Left cardiac atrium (tissue), 4 donors: ENCODE measurements around the gene S100A7A. TPM values are rescaled to one million over a fixed set of nuclear protein-coding genes. Genes with fewer than 3 reads are reported as not detected.
"Not testable (repeated sequence)": the region's sequence is repeated elsewhere in the genome, so short reads cannot be mapped to it uniquely, and the experiment has no call there.

Experiments used
- ATAC-seq, 2 donors: fragments of 200-7000 bp; cut with Tn5 transposase; one replicate each; pipeline ENCODE4 v1.9.1; 2020; ENCODE audit warnings: mild to moderate bottlenecking in 2 of 2, moderate library complexity in 2 of 2
- DNase-seq: peaks from one replicate; pipeline ENCODE4 v3.0.0-alpha.2; 2020
- intact Hi-C, 2 donors: fragments of 100-400 bp; cut with DNase I; formaldehyde crosslinking; loops; one replicate each; pipeline versions ENCODE4 v1.14.1 to v1.15.1; 2022 to 2023
- total RNA-seq, 2 donors: library from RNA; stranded (reverse); fragmentation: NEBNext Ultra II Directional; extraction: Animal tissue kit (Norgen Biotek cat#: 25700); gene quantifications; one replicate each; pipeline ENCODE4 v1.2.1, GENCODE V29; 2021
- donor health status: DM: no; HTN: yes; CAD: no.
- donor health status: DM: no; HTN: yes; CAD: no; lungs with severe emphysema.
- donor health status: DM: yes; HTN: yes; CAD: no.
- donor health status: Dilated cardiomyopathy.

S100A7A gene
- total RNA-seq, 2 donors from 2014 or later = not detected

GRCh38 chr1:153439273-153439672 is 23.0 kb downstream of the S100A7A start:
- ATAC-seq = no peak
- intact Hi-C loops = no loop called here

GRCh38 chr1:153441238-153441755 is 25.0 kb downstream of the S100A7A start:
- intact Hi-C loops = no loop called here
- ATAC-seq = no peak
- no peak for DNase-seq

More at GRCh38 chr1:153439273-153439672, 23.0 kb downstream of the S100A7A start:
- no peak for DNase-seq

GRCh38 chr1:153443486-153443885 is 27.2 kb downstream of the S100A7A start:
- intact Hi-C loops = no loop called here
- ATAC-seq (no peak), DNase-seq (no peak)

GRCh38 chr1:153444078-153444477 is 27.8 kb downstream of the S100A7A start:
- no peak for DNase-seq
- intact Hi-C loops = no loop called here
- ATAC-seq = no peak

DNA sequence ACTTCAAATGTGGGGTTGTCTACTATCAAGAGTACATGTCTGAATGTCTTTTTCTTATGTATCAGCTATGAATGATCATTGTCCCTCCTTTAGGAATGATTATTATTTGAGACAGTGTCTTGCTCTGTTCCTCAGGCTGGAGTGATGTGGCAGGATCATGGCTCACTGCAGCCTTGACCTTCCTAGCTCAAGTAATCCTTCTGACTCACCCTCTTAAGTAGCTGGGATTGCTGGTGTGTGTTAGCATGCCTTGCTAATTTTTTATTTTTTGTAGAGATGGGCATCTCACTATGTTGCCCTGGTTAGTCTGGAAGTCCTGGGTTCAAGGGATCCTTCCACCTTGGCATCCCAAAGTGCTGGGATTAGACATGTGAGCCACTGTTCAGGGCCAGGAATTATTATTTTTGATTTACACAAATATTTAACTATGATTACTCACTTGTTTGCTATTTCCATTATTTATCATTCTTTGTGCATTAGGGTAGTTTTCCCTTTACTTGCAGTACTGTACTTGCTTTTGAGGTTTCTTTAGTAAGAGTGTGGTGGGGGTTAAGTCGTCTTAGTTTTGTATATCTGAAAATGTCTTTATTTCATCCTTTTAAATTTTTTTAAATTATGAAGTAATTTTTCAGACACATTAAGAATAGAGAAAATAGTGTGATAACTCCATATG is 31.3 kb downstream of the S100A7A start:
- intact Hi-C loops = no loop called here
- DNase-seq = no peak
- ATAC-seq = no peak

DNA sequence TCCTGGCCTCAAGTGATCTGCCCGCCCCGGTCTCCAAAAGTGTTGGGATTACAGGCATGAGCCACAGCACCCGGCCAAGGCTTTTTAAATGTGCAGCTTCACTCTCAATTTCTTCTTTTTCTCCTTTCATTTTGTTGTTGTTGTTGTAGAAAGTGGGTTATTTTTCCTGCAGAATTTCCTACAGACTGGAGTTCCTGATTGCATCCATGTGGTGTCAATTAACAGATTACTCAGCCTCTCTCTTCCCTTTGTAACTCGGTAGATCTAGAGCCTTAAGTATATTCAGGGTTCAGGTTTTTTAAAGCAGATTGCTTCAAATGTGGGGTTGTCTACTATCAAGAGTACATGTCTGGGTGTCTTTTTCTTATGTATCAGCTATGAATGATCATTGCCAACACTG is 32.5 kb downstream of the S100A7A start:
- intact Hi-C loops, DNase-seq, ATAC-seq: not testable (repeated sequence)

- intact Hi-C loops = no loop called here
- no peak for DNase-seq
- ATAC-seq = no peak
Measured at GRCh38 chr1:153456396-153456795, 40.1 kb downstream of the S100A7A start.

DNA sequence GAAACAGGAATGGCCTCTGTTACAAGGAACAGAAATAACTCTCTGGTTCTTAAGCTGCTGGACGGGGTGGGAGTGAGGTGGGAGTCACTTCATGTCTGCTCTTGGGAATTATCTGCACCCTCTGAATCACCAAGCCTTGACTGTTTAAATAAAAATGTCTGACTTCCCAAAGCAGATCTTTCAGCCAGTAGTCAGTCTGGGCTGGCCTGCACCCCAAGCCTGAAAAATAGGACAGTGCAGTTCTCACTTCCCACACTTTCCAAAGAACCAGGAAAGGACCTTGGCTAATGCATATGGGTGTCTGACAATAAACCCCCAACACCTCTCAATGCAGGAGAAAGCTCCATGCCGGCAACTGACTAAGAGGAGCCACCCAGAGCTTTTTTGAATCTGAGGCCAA is 43.3 kb downstream of the S100A7A start:
- no peak for ATAC-seq
- intact Hi-C loops = no loop called here
- no peak for DNase-seq

- no peak for DNase-seq
- ATAC-seq = no peak
- intact Hi-C loops = no loop called here
Measured at GRCh38 chr1:153460551-153460950, 44.2 kb downstream of the S100A7A start, which contains the start of gene S100A7. Gene S100A7 (minus strand): TSS chr1:153460651. CDS start chr1:153459013, 1,638 bp downstream.

GRCh38 chr1:153462741-153463140 is 46.4 kb downstream of the S100A7A start:
- intact Hi-C loops, ATAC-seq, DNase-seq: not testable (repeated sequence)

DNA sequence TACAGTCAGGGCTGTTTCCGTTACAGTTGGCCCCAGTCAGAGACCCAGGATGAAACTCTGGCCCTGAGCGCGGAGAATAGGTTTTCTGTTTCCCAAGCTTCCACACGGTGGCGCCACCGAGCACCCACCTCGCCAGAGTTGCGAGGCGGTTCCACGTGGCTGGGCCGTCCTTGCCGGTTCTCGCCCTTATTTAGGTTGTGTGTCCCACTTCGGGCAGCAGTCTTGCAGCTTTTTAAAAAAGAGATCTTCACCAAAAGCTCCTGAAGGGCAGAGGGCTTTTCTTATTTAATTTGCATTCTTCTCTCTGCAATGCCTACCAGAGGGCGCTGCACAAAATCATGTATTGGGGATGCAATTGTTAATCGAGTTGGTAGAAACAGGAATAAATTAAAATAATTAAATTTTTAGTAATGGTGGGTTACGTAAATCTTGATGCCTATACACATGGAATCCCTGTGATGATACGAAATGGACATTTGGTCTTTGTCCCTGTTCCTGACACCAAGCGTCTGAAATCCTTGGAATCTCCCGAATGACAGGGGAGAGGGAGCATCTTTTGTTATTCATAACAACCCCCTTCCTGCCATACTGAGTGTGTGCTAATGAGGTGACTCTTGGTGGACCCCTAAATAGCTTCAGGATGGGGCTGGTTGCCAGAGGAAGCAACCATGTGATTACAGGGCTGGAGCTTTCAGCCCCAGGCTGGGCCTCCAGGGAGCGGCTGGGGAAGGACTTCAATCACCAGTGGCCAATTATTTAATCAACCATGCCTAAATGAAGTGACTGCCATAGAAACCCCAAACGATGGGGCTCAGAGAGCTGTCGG is 49.7 kb downstream of the S100A7A start:
- intact Hi-C loops = no loop called here
- DNase-seq (peak; percentile 68), ATAC-seq (peak; percentile 50 to 83)

- ATAC-seq (peak in 1 of 2 donors; percentile 62), DNase-seq (no peak)
- intact Hi-C loops = no loop called here
Measured at GRCh38 chr1:153466908-153467307, 50.6 kb downstream of the S100A7A start.

GRCh38 chr1:153470707-153471106 is 54.4 kb downstream of the S100A7A start:
- no peak for ATAC-seq
- intact Hi-C loops = no loop called here

More at GRCh38 chr1:153470707-153471106, 54.4 kb downstream of the S100A7A start:
- no peak for DNase-seq

Other genes starting within 250 kb of the S100A7A start
- gene LELP1, start 213.1 kb upstream of the S100A7A start, total RNA-seq = not detected
- gene PRR9, start 198.9 kb upstream of the S100A7A start, total RNA-seq = not detected
- not detected for gene LORICRIN, start 156.8 kb upstream of the S100A7A start, total RNA-seq
- gene PGLYRP3, start 103.6 kb upstream of the S100A7A start, total RNA-seq = not detected
- gene PGLYRP4, start 67.7 kb upstream of the S100A7A start, total RNA-seq = not detected
- 100 to 1,000 TPM; 184 to 529 TPM for gene S100A9, start 58.7 kb upstream of the S100A7A start, total RNA-seq
- 1 to 10 TPM; 5.2 to 8.8 TPM for gene S100A12, start 40.9 kb upstream of the S100A7A start, total RNA-seq
- 100 to 1,000 TPM; 112 to 201 TPM for gene S100A8, start 25.4 kb upstream of the S100A7A start, total RNA-seq
- not detected for gene S100A7, start 44.1 kb downstream of the S100A7A start, total RNA-seq
- gene S100A6, start 119.5 kb downstream of the S100A7A start, total RNA-seq = 100 to 1,000 TPM; 449 to 518 TPM
- not detected for gene S100A5, start 124.4 kb downstream of the S100A7A start, total RNA-seq
- 100 to 1,000 TPM; 206 to 332 TPM for gene S100A4, start 129.3 kb downstream of the S100A7A start, total RNA-seq
- 1 to 10 TPM in 1 of 2 donors, under 1 TPM in 1; 0.77 to 3.3 TPM for gene S100A3, start 132.7 kb downstream of the S100A7A start, total RNA-seq
- gene S100A2, start 149.3 kb downstream of the S100A7A start, total RNA-seq = under 1 TPM in 1 of 2 donors, not detected in 1; 0.84 TPM
- gene S100A16, start 196.6 kb downstream of the S100A7A start, total RNA-seq = 10 to 100 TPM; 48.2 to 64.7 TPM
- 1 to 10 TPM; 1.8 to 5.8 TPM for gene S100A14, start 199.8 kb downstream of the S100A7A start, total RNA-seq
- gene S100A13, start 211.0 kb downstream of the S100A7A start, total RNA-seq = 100 to 1,000 TPM; 169 to 197 TPM
- 1,000 to 10,000 TPM; 1,254 to 1,508 TPM for gene S100A1, start 211.9 kb downstream of the S100A7A start, total RNA-seq
- 10 to 100 TPM; 60.1 to 61.9 TPM for gene CHTOP, start 217.5 kb downstream of the S100A7A start, total RNA-seq
- 10 to 100 TPM; 45.3 to 46.0 TPM for gene SNAPIN, start 242.2 kb downstream of the S100A7A start, total RNA-seq